GM12878 (cell line): Measurements from ENCODE around the gene FGD5. TPM values are rescaled to one million over a fixed set of nuclear protein-coding genes. Genes with fewer than 3 reads are reported as not detected.

Source experiments
- ATAC-seq: fragments of 200-7000 bp; cut with Tn5 transposase; 3 replicates; pipeline ENCODE4 v1.9.1; 2020; ENCODE audit warnings: mild to moderate bottlenecking, moderate library complexity
- BruUV-seq: library from RNA; stranded (reverse); fragments of 400-500 nt; replicated peaks from 2 replicates; lab custom pipeline; 2021; lab: Mats Ljungman, UMichigan
- CTCF ChIA-PET: fragments of 300-600 bp; sonication (Branson Sonifier 250); formaldehyde crosslinking; extraction: SDS; loops from one replicate; lab custom pipeline; 2021; ENCODE audit warnings: inconsistent platforms; lab: Yijun Ruan, JAX
- POLR2A ChIA-PET: fragments of 350-600 bp; formaldehyde crosslinking; extraction: SDS; loops from one replicate; lab custom pipeline; 2021; ENCODE audit warnings: inconsistent platforms; lab: Charles Lee
- RAD21 ChIA-PET: fragments of 300-600 bp; sonication (Branson Sonifier 250); formaldehyde crosslinking; loops from one replicate; lab custom pipeline; 2023; ENCODE audit warnings: antibody characterized with exemption; ENCODE audit not compliant: unreplicated experiment; lab: Charles Lee
- SMC1A ChIA-PET: fragments of 300-600 bp; sonication (Branson Sonifier 250); formaldehyde crosslinking; loops from one replicate; lab custom pipeline; 2023; ENCODE audit not compliant: unreplicated experiment, uncharacterized antibody; lab: Charles Lee
- DNase-seq: peaks from one replicate; pipeline ENCODE4 v3.0.0-alpha.2; 2011; ENCODE audit warnings: low read depth, low spot score
- FAIRE-seq: peaks from 3 replicates; lab custom pipeline; 2011; peaks lifted over from hg19 to GRCh38; lab: Jason Lieb, UNC
- H2AFZ ChIP-seq: 2 replicates; pipeline ENCODE4 v1.6.0; 2011; ENCODE audit warnings: low read depth, low read length, control low read depth; ENCODE audit not compliant: control insufficient read depth
- H3K27ac ChIP-seq: 2 replicates; pipeline ENCODE4 v1.5.1; 2011; ENCODE audit warnings: control low read depth; ENCODE audit not compliant: control insufficient read depth, insufficient read depth
- H3K27me3 ChIP-seq, 2 experiments: replicated peaks in 1 of 2; 2 replicates each; pipeline versions ENCODE4 v1.6.0 to v1.6.1; 2011; ENCODE audit warnings: low read length in 1 of 2; ENCODE audit not compliant: control insufficient read depth in 2 of 2, insufficient read depth in 2 of 2
- H3K36me3 ChIP-seq, 2 experiments: 2 replicates each; pipeline ENCODE4 v1.5.1; 2011; ENCODE audit warnings: low read length in 1 of 2; ENCODE audit not compliant: control insufficient read depth in 2 of 2, insufficient read depth in 2 of 2
- H3K4me1 ChIP-seq: 2 replicates; pipeline ENCODE4 v1.6.1; 2011; ENCODE audit warnings: mild to moderate bottlenecking, low read length, moderate library complexity, mixed read lengths; ENCODE audit not compliant: control insufficient read depth, insufficient read depth
- H3K4me2 ChIP-seq: 2 replicates; pipeline ENCODE4 v1.6.0; 2011; ENCODE audit warnings: control low read depth; ENCODE audit not compliant: control insufficient read depth, insufficient read depth
- H3K4me3 ChIP-seq: fragments of 200-600 bp; sonication (generic); 2 replicates; pipeline ENCODE4 v1.5.1; 2016
- H3K79me2 ChIP-seq: 2 replicates; pipeline ENCODE4 v1.6.0; 2011; ENCODE audit warnings: low read length; ENCODE audit not compliant: control insufficient read depth, insufficient read depth
- H3K9ac ChIP-seq: 2 replicates; pipeline ENCODE4 v1.8.0; 2011; ENCODE audit warnings: low read length, control low read depth, mixed read lengths; ENCODE audit not compliant: control insufficient read depth, insufficient read depth
- H3K9me3 ChIP-seq: replicated peaks from 3 replicates; pipeline ENCODE4 v1.5.1; 2011; ENCODE audit warnings: mild to moderate bottlenecking, low read length; ENCODE audit not compliant: control insufficient read depth, insufficient read depth
- H4K20me1 ChIP-seq: 2 replicates; pipeline ENCODE4 v1.6.0; 2011; ENCODE audit not compliant: control insufficient read depth, insufficient read depth
- CEBPB ChIP-seq, 2 experiments: fragments of 150-350 bp in 1 of 2; IDR thresholded peaks; 2 replicates each; pipeline ENCODE4 v1.6.1; 2012 to 2014; ENCODE audit warnings: low read depth in 2 of 2, low read length in 2 of 2, borderline replicate concordance in 1 of 2, inconsistent platforms in 1 of 2
- CREB1 ChIP-seq: IDR thresholded peaks from 2 replicates; pipeline ENCODE4 v1.6.1; 2012; ENCODE audit warnings: low read depth, mild to moderate bottlenecking, inconsistent platforms
- CREM ChIP-seq: IDR thresholded peaks from 2 replicates; pipeline ENCODE4 v1.6.1; 2014; ENCODE audit warnings: antibody characterized with exemption, low read depth
- JUND ChIP-seq: IDR thresholded peaks from 2 replicates; pipeline ENCODE4 v1.6.1; 2012; ENCODE audit warnings: low read depth, mild to moderate bottlenecking, low read length, improper control_type of control experiment, moderate library complexity
- LARP7 ChIP-seq: fragments of 450-650 bp; IDR thresholded peaks from 2 replicates; pipeline ENCODE4 v1.6.1; 2017; ENCODE audit warnings: mild to moderate bottlenecking
- MTA2 ChIP-seq: fragments of 450-650 bp; IDR thresholded peaks from 2 replicates; pipeline ENCODE4 v1.6.1; 2016; ENCODE audit warnings: low read depth, mild to moderate bottlenecking, moderate library complexity
- NBN ChIP-seq: fragments of 450-650 bp; IDR thresholded peaks from 2 replicates; pipeline ENCODE4 v1.6.1; 2016
- NR2C2 ChIP-seq: IDR thresholded peaks from 2 replicates; pipeline ENCODE4 v1.6.1; 2011; ENCODE audit warnings: borderline replicate concordance, low read depth; ENCODE audit not compliant: control insufficient read depth, insufficient read length
- RFX5 ChIP-seq: IDR thresholded peaks from 2 replicates; pipeline ENCODE4 v1.6.1; 2011; ENCODE audit warnings: low read depth, low read length, improper control_type of control experiment
- SREBF1 ChIP-seq: IDR thresholded peaks from 2 replicates; pipeline ENCODE4 v1.6.1; 2012; ENCODE audit warnings: mild to moderate bottlenecking, low read length
- STAT3 ChIP-seq: IDR thresholded peaks from 2 replicates; pipeline ENCODE4 v1.6.1; 2011; ENCODE audit warnings: low read depth, low read length, improper control_type of control experiment
- WGBS: methylation state at CpG from one replicate; pipeline ENCODE4 v1.1.6; 2016; ENCODE audit warnings: low lambda C conversion rate; ENCODE audit not compliant: insufficient replicate concordance, insufficient coverage; ENCODE audit errors: missing lambda C conversion rate; 5-methylcytosine and 5-hydroxymethylcytosine counted together
- in situ Hi-C: fragments of 300-500 bp; cut with MboI; formaldehyde crosslinking; loops from 9 replicates; pipeline ENCODE4 v1.14.3; 2018; ENCODE audit warnings: mixed read lengths
- intact Hi-C: fragments of 100-400 bp; cut with micrococcal nuclease; formaldehyde crosslinking; loops from one replicate; pipeline ENCODE4 v1.14.2; 2022; ENCODE audit not compliant: unreplicated experiment
- polyA plus RNA-seq, 11 experiments: library from polyadenylated mRNA; depleted of rRNA in 4 of 11; unstranded in 6 of 11; stranded (reverse) in 5 of 11; fragments of >200 nt; fragmentation: Nextera tagmentation in 4 of 11; fragmentation: Illumina TruSeq in 1 of 11; extraction: Ambion mirVana in 4 of 11; extraction: Trizol in 1 of 11; gene quantifications; 1 replicate in 1 of 11; 2 replicates in 10 of 11; pipeline versions ENCODE4 v1.2.1 to v1.2.3, GENCODE V29; 2011 to 2016; ENCODE audit warnings: inconsistent platforms in 2 of 11, missing spikeins in 2 of 11, low read depth in 1 of 11
- total RNA-seq, 4 experiments: library from RNA; depleted of rRNA in 3 of 4; stranded (reverse); fragments of >200 nt in 3 of 4; fragmentation: Illumina TruSeq in 1 of 4; extraction: Trizol in 1 of 4; gene quantifications; 2 replicates each; pipeline versions ENCODE4 v1.2.1 to v1.2.3, GENCODE V29; 2013 to 2021
- TF ChIP-seq, protein P1 (sequence below): IDR thresholded peaks from 2 replicates; pipeline ENCODE4 v1.6.1; 2012; ENCODE audit warnings: low read depth, low read length, improper control_type of control experiment
- TF ChIP-seq, protein P2 (sequence below): fragments of 450-650 bp; IDR thresholded peaks from 2 replicates; pipeline ENCODE4 v1.6.1; 2017; ENCODE audit warnings: mild to moderate bottlenecking, low read depth, inconsistent platforms; ENCODE audit not compliant: poor library complexity, severe bottlenecking
- TF ChIP-seq, protein P3 (sequence below): fragments of 450-650 bp; IDR thresholded peaks from 2 replicates; pipeline ENCODE4 v1.6.1; 2017; ENCODE audit warnings: mild to moderate bottlenecking
- TF ChIP-seq, protein P4 (sequence below): fragments of 450-650 bp; IDR thresholded peaks from 2 replicates; pipeline ENCODE4 v1.6.1; 2017; ENCODE audit warnings: antibody characterized with exemption, mild to moderate bottlenecking, moderate library complexity

Gene FGD5
- total and polyA plus RNA-seq, 10 of the 15 experiments (the other 5 are each of a cell fraction or from before 2014, with no cell fraction given), result 0.03 to 0.13 (median 0.11) TPM; not detected in 3

- intact Hi-C loops, result no loop called here
- 68% methylated on average over 5 of the region's 5 CpGs for WGBS
Observed at GRCh38 chr3:14852058-14852594, 33.4 kb downstream of the FGD5 start.

More at GRCh38 chr3:14852058-14852594, 33.4 kb downstream of the FGD5 start:
- Histone ChIP-seq H3K9me3 (no peaks in the 10 kb centered on the region), H3K79me2 (no peaks in the 10 kb centered on the region), H2AFZ (no peak overlapping the region), H3K9ac (no peak overlapping the region), H4K20me1 (no peaks in the 10 kb centered on the region), H3K4me2 (no peak overlapping the region), H3K4me3 (no peak overlapping the region), H3K27ac (no peak overlapping the region), H3K36me3 (no peaks in the 10 kb centered on the region), H3K4me1 (peaks cover 6% of the 10 kb centered on the region; the same call in 1 of the 2 replicates), H3K27me3 (no peaks in the 10 kb centered on the region)
- TF ChIP-seq, protein P1, sequence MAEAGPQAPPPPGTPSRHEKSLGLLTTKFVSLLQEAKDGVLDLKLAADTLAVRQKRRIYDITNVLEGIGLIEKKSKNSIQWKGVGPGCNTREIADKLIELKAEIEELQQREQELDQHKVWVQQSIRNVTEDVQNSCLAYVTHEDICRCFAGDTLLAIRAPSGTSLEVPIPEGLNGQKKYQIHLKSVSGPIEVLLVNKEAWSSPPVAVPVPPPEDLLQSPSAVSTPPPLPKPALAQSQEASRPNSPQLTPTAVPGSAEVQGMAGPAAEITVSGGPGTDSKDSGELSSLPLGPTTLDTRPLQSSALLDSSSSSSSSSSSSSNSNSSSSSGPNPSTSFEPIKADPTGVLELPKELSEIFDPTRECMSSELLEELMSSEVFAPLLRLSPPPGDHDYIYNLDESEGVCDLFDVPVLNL, result no peak
- no peak for TF ChIP-seq STAT3
- no peak for TF ChIP-seq RFX5
- no peak for TF ChIP-seq NR2C2
- no peak for TF ChIP-seq CREB1
- TF ChIP-seq NBN, result no peak
- TF ChIP-seq LARP7, result no peak
- TF ChIP-seq CEBPB (IDR thresholded peaks at IDR 0.05; ENCODE audit: borderline replicate concordance in 1 of 2, low read depth in 2 of 2, low read length in 2 of 2), result no peak
- TF ChIP-seq, protein P2, sequence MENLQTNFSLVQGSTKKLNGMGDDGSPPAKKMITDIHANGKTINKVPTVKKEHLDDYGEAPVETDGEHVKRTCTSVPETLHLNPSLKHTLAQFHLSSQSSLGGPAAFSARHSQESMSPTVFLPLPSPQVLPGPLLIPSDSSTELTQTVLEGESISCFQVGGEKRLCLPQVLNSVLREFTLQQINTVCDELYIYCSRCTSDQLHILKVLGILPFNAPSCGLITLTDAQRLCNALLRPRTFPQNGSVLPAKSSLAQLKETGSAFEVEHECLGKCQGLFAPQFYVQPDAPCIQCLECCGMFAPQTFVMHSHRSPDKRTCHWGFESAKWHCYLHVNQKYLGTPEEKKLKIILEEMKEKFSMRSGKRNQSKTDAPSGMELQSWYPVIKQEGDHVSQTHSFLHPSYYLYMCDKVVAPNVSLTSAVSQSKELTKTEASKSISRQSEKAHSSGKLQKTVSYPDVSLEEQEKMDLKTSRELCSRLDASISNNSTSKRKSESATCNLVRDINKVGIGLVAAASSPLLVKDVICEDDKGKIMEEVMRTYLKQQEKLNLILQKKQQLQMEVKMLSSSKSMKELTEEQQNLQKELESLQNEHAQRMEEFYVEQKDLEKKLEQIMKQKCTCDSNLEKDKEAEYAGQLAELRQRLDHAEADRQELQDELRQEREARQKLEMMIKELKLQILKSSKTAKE, result no peak
- TF ChIP-seq JUND, result no peak
- TF ChIP-seq, protein P3, sequence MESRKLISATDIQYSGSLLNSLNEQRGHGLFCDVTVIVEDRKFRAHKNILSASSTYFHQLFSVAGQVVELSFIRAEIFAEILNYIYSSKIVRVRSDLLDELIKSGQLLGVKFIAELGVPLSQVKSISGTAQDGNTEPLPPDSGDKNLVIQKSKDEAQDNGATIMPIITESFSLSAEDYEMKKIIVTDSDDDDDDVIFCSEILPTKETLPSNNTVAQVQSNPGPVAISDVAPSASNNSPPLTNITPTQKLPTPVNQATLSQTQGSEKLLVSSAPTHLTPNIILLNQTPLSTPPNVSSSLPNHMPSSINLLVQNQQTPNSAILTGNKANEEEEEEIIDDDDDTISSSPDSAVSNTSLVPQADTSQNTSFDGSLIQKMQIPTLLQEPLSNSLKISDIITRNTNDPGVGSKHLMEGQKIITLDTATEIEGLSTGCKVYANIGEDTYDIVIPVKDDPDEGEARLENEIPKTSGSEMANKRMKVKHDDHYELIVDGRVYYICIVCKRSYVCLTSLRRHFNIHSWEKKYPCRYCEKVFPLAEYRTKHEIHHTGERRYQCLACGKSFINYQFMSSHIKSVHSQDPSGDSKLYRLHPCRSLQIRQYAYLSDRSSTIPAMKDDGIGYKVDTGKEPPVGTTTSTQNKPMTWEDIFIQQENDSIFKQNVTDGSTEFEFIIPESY, result no peak
- no peak for TF ChIP-seq CREM
- TF ChIP-seq MTA2, result no peak
- TF ChIP-seq SREBF1, result no peak
- TF ChIP-seq, protein P4, sequence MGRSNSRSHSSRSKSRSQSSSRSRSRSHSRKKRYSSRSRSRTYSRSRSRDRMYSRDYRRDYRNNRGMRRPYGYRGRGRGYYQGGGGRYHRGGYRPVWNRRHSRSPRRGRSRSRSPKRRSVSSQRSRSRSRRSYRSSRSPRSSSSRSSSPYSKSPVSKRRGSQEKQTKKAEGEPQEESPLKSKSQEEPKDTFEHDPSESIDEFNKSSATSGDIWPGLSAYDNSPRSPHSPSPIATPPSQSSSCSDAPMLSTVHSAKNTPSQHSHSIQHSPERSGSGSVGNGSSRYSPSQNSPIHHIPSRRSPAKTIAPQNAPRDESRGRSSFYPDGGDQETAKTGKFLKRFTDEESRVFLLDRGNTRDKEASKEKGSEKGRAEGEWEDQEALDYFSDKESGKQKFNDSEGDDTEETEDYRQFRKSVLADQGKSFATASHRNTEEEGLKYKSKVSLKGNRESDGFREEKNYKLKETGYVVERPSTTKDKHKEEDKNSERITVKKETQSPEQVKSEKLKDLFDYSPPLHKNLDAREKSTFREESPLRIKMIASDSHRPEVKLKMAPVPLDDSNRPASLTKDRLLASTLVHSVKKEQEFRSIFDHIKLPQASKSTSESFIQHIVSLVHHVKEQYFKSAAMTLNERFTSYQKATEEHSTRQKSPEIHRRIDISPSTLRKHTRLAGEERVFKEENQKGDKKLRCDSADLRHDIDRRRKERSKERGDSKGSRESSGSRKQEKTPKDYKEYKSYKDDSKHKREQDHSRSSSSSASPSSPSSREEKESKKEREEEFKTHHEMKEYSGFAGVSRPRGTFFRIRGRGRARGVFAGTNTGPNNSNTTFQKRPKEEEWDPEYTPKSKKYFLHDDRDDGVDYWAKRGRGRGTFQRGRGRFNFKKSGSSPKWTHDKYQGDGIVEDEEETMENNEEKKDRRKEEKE, result no peak
- ATAC-seq (no peak), FAIRE-seq (no peak), DNase-seq (no peak)
- SMC1A ChIA-PET, result no interaction called here
- RAD21 ChIA-PET, result no interaction called here
- BruUV-seq, result no TSS peak
- in situ Hi-C loops, result no loop called here
- POLR2A ChIA-PET, result no interaction called here
- CTCF ChIA-PET, result no interaction called here
